HFFc6 (cell line): ENCODE measurements around the gene VDAC2. TPM values are rescaled to one million over a fixed set of nuclear protein-coding genes. Genes with fewer than 3 reads are reported as not detected.

ENCODE experiments used
- DNase-seq: peaks from one replicate; pipeline ENCODE4 v3.0.0-alpha.2; 2018
- H3K27ac Mint-ChIP-seq: 2 replicates; pipeline ENCODE4 v1.8.0; 2020; ENCODE audit warnings: mild to moderate bottlenecking, mixed read lengths
- H3K27me3 Mint-ChIP-seq: 2 replicates; pipeline ENCODE4 v1.8.0; 2021; ENCODE audit warnings: mild to moderate bottlenecking, moderate library complexity, mixed read lengths; ENCODE audit not compliant: insufficient read depth
- H3K36me3 Mint-ChIP-seq: 2 replicates; pipeline ENCODE4 v1.8.0; 2021; ENCODE audit warnings: low read depth, mixed read lengths
- H3K4me1 Mint-ChIP-seq: 2 replicates; pipeline ENCODE4 v1.8.0; 2020; ENCODE audit warnings: low read depth, mixed read lengths
- H3K4me3 Mint-ChIP-seq: 2 replicates; pipeline ENCODE4 v1.8.0; 2020; ENCODE audit warnings: mild to moderate bottlenecking, moderate library complexity, mixed read lengths
- H3K9me3 Mint-ChIP-seq: 2 replicates; pipeline ENCODE4 v1.8.0; 2020; ENCODE audit warnings: mild to moderate bottlenecking, mixed read lengths
- total RNA-seq, 6 experiments: library from RNA; stranded (reverse); fragmentation: NEBNext Ultra II Directional; extraction: Animal tissue kit (Norgen Biotek cat#: 25700); gene quantifications; 2 replicates in 1 of 6; 3 replicates in 5 of 6; pipeline ENCODE4 v1.2.3, GENCODE V29; 2021
- TF ChIP-seq, protein P1 (sequence below): fragments of 200-600 bp; sonication (generic); IDR thresholded peaks from 2 replicates; pipeline ENCODE4 v1.5.0; 2021; ENCODE audit warnings: antibody characterized with exemption, mild to moderate bottlenecking

VDAC2 gene
- total RNA-seq, 6 experiments from 2014 or later = 213 to 248 (median 223) TPM

GRCh38 chr10:75231672-75232581 is 21.3 kb downstream of the VDAC2 start:
- H3K9me3 Mint-ChIP-seq = no peaks in the 10 kb centered on the region
- H3K4me3 Mint-ChIP-seq = no peak overlapping the region
- peaks cover 7% of the 10 kb centered on the region; the same call in 1 of the 2 replicates for H3K27me3 Mint-ChIP-seq
- peaks cover 28% of the 10 kb centered on the region for H3K36me3 Mint-ChIP-seq
- H3K4me1 Mint-ChIP-seq = peaks cover 50% of the 10 kb centered on the region
- DNase-seq = no peak
- TF ChIP-seq, protein P1, sequence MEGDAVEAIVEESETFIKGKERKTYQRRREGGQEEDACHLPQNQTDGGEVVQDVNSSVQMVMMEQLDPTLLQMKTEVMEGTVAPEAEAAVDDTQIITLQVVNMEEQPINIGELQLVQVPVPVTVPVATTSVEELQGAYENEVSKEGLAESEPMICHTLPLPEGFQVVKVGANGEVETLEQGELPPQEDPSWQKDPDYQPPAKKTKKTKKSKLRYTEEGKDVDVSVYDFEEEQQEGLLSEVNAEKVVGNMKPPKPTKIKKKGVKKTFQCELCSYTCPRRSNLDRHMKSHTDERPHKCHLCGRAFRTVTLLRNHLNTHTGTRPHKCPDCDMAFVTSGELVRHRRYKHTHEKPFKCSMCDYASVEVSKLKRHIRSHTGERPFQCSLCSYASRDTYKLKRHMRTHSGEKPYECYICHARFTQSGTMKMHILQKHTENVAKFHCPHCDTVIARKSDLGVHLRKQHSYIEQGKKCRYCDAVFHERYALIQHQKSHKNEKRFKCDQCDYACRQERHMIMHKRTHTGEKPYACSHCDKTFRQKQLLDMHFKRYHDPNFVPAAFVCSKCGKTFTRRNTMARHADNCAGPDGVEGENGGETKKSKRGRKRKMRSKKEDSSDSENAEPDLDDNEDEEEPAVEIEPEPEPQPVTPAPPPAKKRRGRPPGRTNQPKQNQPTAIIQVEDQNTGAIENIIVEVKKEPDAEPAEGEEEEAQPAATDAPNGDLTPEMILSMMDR = no peak
- peak overlapping the region; percentile 30 for H3K27ac Mint-ChIP-seq

GRCh38 chr10:75233444-75234016 is 22.9 kb downstream of the VDAC2 start:
- peaks cover 26% of the 10 kb centered on the region for H3K36me3 Mint-ChIP-seq
- H3K27ac Mint-ChIP-seq = peak overlapping the region; percentile 62
- peaks cover 41% of the 10 kb centered on the region for H3K4me1 Mint-ChIP-seq
- TF ChIP-seq, protein P1 = no peak
- H3K4me3 Mint-ChIP-seq = peak overlapping the region; percentile 11; the same call in 1 of the 2 replicates
- DNase-seq = no peak
- peaks cover 7% of the 10 kb centered on the region for H3K27me3 Mint-ChIP-seq
- H3K9me3 Mint-ChIP-seq = no peaks in the 10 kb centered on the region

DNA sequence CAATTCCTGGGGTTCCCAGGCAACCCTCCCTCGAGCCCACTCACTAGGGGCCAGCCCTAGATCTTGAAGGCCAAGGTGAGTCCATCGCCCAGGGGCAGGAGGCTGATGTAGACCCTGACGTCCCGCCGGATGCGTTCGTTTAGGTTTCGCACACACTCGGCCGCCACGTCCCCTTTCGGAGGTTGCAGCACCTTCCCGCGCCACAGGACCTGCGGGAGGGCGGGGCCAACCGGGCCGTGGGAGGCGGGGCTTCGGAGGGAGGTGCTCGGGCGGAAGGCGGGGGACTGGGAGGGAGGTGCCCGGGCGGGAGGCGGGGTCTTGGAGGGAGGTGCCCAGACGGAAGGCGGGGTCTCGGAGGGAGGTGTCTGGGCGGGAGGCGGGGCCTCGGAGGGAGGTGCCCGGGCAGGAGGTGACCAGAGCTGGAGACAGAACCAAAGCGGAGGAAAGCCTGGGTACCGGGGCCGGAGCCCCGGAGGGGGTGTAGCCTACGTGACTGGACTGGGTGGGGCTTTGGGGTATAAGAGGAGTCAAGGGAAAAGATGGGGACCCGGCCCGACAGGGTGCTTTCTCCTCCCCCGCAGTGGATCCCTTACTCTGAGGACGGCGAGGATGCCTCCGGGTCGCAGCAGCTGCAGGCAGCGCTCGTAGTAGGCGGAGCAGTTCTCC is 23.6 kb downstream of the VDAC2 start:
- H3K27me3 Mint-ChIP-seq = peaks cover 5% of the 10 kb centered on the region
- H3K4me1 Mint-ChIP-seq = peaks cover 34% of the 10 kb centered on the region
- DNase-seq = peak; percentile 88
- no peaks in the 10 kb centered on the region for H3K9me3 Mint-ChIP-seq
- H3K36me3 Mint-ChIP-seq = peaks cover 20% of the 10 kb centered on the region
- peak overlapping the region; percentile 62 for H3K27ac Mint-ChIP-seq
- TF ChIP-seq, protein P1 = no peak
- H3K4me3 Mint-ChIP-seq = peak overlapping the region; percentile 73

GRCh38 chr10:75234683-75235374 is 24.2 kb downstream of the VDAC2 start:
- H3K4me3 Mint-ChIP-seq = peak overlapping the region; percentile 73; the same call in 1 of the 2 replicates
- peaks cover 7% of the 10 kb centered on the region for H3K27me3 Mint-ChIP-seq
- H3K36me3 Mint-ChIP-seq = peaks cover 17% of the 10 kb centered on the region
- TF ChIP-seq, protein P1 = peak; percentile 26; the same call in 1 of the 2 replicates
- DNase-seq = no peak
- no peaks in the 10 kb centered on the region for H3K9me3 Mint-ChIP-seq
- H3K4me1 Mint-ChIP-seq = peaks cover 28% of the 10 kb centered on the region
- H3K27ac Mint-ChIP-seq = peak overlapping the region; percentile 31; the same call in 1 of the 2 replicates
